OCI-LY1 (cell line): Measurements from ENCODE around the gene LDLRAD4.

Source experiments
- H2AFZ ChIP-seq: fragments of 200-600 bp; sonication (generic), shearing (Covaris generic); 2 replicates; pipeline ENCODE4 v1.6.0; 2014; ENCODE audit warnings: antibody characterized with exemption, mild to moderate bottlenecking, low read length
- H3F3A ChIP-seq: fragments of 200-600 bp; sonication (generic), shearing (Covaris generic); 2 replicates; pipeline ENCODE4 v1.6.0; 2014; ENCODE audit warnings: mild to moderate bottlenecking, antibody characterized with exemption, low read length, moderate library complexity; ENCODE audit not compliant: insufficient read depth
- H3K27ac ChIP-seq: fragments of 200-600 bp; sonication (generic); 2 replicates; pipeline ENCODE4 v1.5.1; 2014; ENCODE audit warnings: low read length, mixed run types, mild to moderate bottlenecking, low read depth; ENCODE audit not compliant: poor library complexity, severe bottlenecking
- H3K27me3 ChIP-seq: fragments of 200-600 bp; sonication (generic); 2 replicates; pipeline ENCODE4 v1.6.0; 2014; ENCODE audit warnings: antibody characterized with exemption, mild to moderate bottlenecking, low read length, moderate library complexity; ENCODE audit not compliant: insufficient read depth
- H3K36me3 ChIP-seq: fragments of 200-600 bp; sonication (generic); 2 replicates; pipeline ENCODE4 v1.6.1; 2014; ENCODE audit warnings: mild to moderate bottlenecking, antibody characterized with exemption, low read length, moderate library complexity, mixed read lengths; ENCODE audit not compliant: insufficient read depth
- H3K4me1 ChIP-seq: fragments of 200-600 bp; sonication (generic); 2 replicates; pipeline ENCODE4 v1.5.1; 2014; ENCODE audit warnings: mild to moderate bottlenecking, low read length, moderate library complexity; ENCODE audit not compliant: insufficient read depth, severe bottlenecking
- H3K4me2 ChIP-seq: fragments of 200-600 bp; sonication (generic), shearing (Covaris generic); 2 replicates; pipeline ENCODE4 v1.6.1; 2014; ENCODE audit warnings: low read length
- H3K4me3 ChIP-seq: fragments of 200-600 bp; sonication (generic); 2 replicates; pipeline ENCODE4 v1.5.1; 2014; ENCODE audit warnings: low read length, low read depth, mild to moderate bottlenecking, mixed read lengths; ENCODE audit not compliant: poor library complexity, severe bottlenecking
- H3K79me2 ChIP-seq: fragments of 200-600 bp; shearing (Covaris generic); 2 replicates; pipeline ENCODE4 v1.6.1; 2016; ENCODE audit warnings: mixed run types, low read length, mixed read lengths; ENCODE audit not compliant: insufficient read depth
- H3K9ac ChIP-seq: fragments of 200-600 bp; sonication (generic), shearing (Covaris generic); 2 replicates; pipeline ENCODE4 v1.6.1; 2014; ENCODE audit warnings: mild to moderate bottlenecking, low read length, mixed read lengths
- H3K9me2 ChIP-seq: fragments of 200-600 bp; sonication (generic), shearing (Covaris generic); 2 replicates; pipeline ENCODE4 v1.6.1; 2014; ENCODE audit warnings: low read depth, mild to moderate bottlenecking, low read length, mixed read lengths
- H3K9me3 ChIP-seq: fragments of 200-600 bp; shearing (Covaris generic); 2 replicates; pipeline ENCODE4 v1.6.1; 2014; ENCODE audit warnings: low read length, mixed read lengths
- H4K20me1 ChIP-seq: fragments of 200-600 bp; sonication (generic), shearing (Covaris generic); 2 replicates; pipeline ENCODE4 v1.6.0; 2016; ENCODE audit warnings: mild to moderate bottlenecking, low read length; ENCODE audit not compliant: insufficient read depth
- CTCF ChIP-seq: fragments of 200-600 bp; sonication (generic), shearing (Covaris generic); IDR thresholded peaks from 2 replicates; pipeline ENCODE4 v1.5.1; 2017; ENCODE audit warnings: mild to moderate bottlenecking, antibody characterized with exemption, low read length, moderate library complexity, mixed read lengths
- EZH2 ChIP-seq: fragments of 200-600 bp; sonication (generic), shearing (Covaris generic); IDR thresholded peaks from 2 replicates; pipeline ENCODE4 v1.8.0; 2017; ENCODE audit warnings: borderline replicate concordance, mixed run types, mild to moderate bottlenecking, antibody characterized with exemption, low read length, moderate library complexity, mixed read lengths

The LDLRAD4 gene

GRCh38 chr18:13503836-13504235 is 285.3 kb downstream of the LDLRAD4 start:
- Histone ChIP-seq H3K27me3 (no peaks in the 10 kb centered on the region), H3K36me3 (peaks cover under 1% of the 10 kb centered on the region; the same call in 1 of the 2 replicates), H3K27ac (no peak overlapping the region), H3K4me3 (no peak overlapping the region), H3K4me2 (no peak overlapping the region), H2AFZ (no peak overlapping the region), H4K20me1 (no peaks in the 10 kb centered on the region), H3F3A (no peaks in the 10 kb centered on the region), H3K9me2 (no peaks in the 10 kb centered on the region), H3K79me2 (no peaks in the 10 kb centered on the region), H3K9ac (no peak overlapping the region), H3K9me3 (no peaks in the 10 kb centered on the region), H3K4me1 (peaks cover 50% of the 10 kb centered on the region)
- TF ChIP-seq CTCF (no peak), EZH2 (no peak)

GRCh38 chr18:13505780-13506345 is 287.3 kb downstream of the LDLRAD4 start:
- H3K4me3 ChIP-seq: no peak overlapping the region
- no peak for TF ChIP-seq CTCF
- TF ChIP-seq EZH2: no peak
- H3K4me1 ChIP-seq: peaks cover 38% of the 10 kb centered on the region
- H3K9me2 ChIP-seq: no peaks in the 10 kb centered on the region
- H3K36me3 ChIP-seq: no peaks in the 10 kb centered on the region; the same call in 1 of the 2 replicates
- no peak overlapping the region for H2AFZ ChIP-seq
- no peak overlapping the region for H3K9ac ChIP-seq
- H3K9me3 ChIP-seq: no peaks in the 10 kb centered on the region
- no peaks in the 10 kb centered on the region for H3F3A ChIP-seq
- no peak overlapping the region; the same call in 1 of the 2 replicates for H3K4me2 ChIP-seq
- H4K20me1 ChIP-seq: no peaks in the 10 kb centered on the region
- no peaks in the 10 kb centered on the region for H3K79me2 ChIP-seq
- H3K27ac ChIP-seq: no peak overlapping the region
- no peaks in the 10 kb centered on the region for H3K27me3 ChIP-seq

- Histone ChIP-seq H3K9me2 (no peaks in the 10 kb centered on the region), H3K27ac (no peak overlapping the region), H4K20me1 (no peaks in the 10 kb centered on the region), H3K4me3 (no peak overlapping the region), H2AFZ (no peak overlapping the region), H3K9ac (no peak overlapping the region), H3K36me3 (no peaks in the 10 kb centered on the region), H3K4me1 (peaks cover 45% of the 10 kb centered on the region), H3F3A (no peaks in the 10 kb centered on the region), H3K79me2 (no peaks in the 10 kb centered on the region), H3K9me3 (no peaks in the 10 kb centered on the region), H3K27me3 (no peaks in the 10 kb centered on the region), H3K4me2 (no peak overlapping the region)
- no peak for TF ChIP-seq EZH2
- no peak for TF ChIP-seq CTCF
These were observed 292.0 kb downstream of the LDLRAD4 start for GRCh38 chr18:13510594-13510993.
